ENCODE results near the gene FAM187B.

The FAM187B gene

GRCh38 chr19:35213663-35214632 is 14.6 kb downstream of the FAM187B start:
- no peaks in the 10 kb centered on the region for H3K36me3 ChIP-seq (ENCODE audit: insufficient read depth, low read length)
- H3K4me3 ChIP-seq (ENCODE audit: low read depth in 1 of 2, low read length in 2 of 2): no peak overlapping the region
- no peaks in the 10 kb centered on the region for H3K27me3 ChIP-seq (ENCODE audit: control insufficient read depth in 1 of 2, insufficient read depth in 2 of 2, low read length in 2 of 2)
- no peaks in the 10 kb centered on the region for H3K9me3 ChIP-seq (ENCODE audit: low read length)
- peaks cover 6% of the 10 kb centered on the region for H3K4me1 ChIP-seq (ENCODE audit: insufficient read depth, low read length)
- H3K27ac ChIP-seq (ENCODE audit: low read depth, low read length): no peak overlapping the region
- no peak overlapping the region for H3K9ac ChIP-seq (ENCODE audit: low read length)

DNA sequence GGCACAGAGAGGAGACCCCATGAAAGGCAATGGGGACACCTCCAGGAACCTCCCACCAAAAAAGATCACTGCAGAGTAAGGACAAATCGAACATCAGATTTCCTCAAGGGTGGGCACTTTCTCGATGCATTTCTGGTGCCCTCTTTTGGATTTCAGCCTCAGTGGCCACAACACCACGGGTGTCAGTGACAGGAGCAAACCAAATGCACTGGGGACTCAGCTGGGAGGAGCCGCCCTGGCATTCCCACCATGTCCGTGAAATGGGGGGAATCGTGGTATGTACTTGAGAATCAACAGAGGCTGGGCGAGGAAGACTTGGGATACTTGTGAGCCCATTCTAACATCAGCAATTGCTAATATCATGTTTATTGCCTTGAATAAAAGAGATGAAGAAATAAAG is 16.3 kb downstream of the FAM187B start:
- Histone ChIP-seq H3K4me1 (ENCODE audit: insufficient read depth, low read length) (peaks cover 6% of the 10 kb centered on the region), H3K27ac (ENCODE audit: low read depth, low read length) (no peak overlapping the region), H3K9ac (ENCODE audit: low read length) (no peak overlapping the region), H3K27me3 (ENCODE audit: control insufficient read depth in 1 of 2, insufficient read depth in 2 of 2, low read length in 2 of 2) (no peaks in the 10 kb centered on the region), H3K9me3 (ENCODE audit: low read length) (no peaks in the 10 kb centered on the region), H3K4me3 (ENCODE audit: low read depth in 1 of 2, low read length in 2 of 2) (no peak overlapping the region), H3K36me3 (ENCODE audit: insufficient read depth, low read length) (no peaks in the 10 kb centered on the region)

- Histone ChIP-seq H3K9me3 (ENCODE audit: low read length) (no peaks in the 10 kb centered on the region), H3K9ac (ENCODE audit: low read length) (no peak overlapping the region)
Measured at GRCh38 chr19:35211545-35212230, 16.9 kb downstream of the FAM187B start.

GRCh38 chr19:35209646-35210045 is 18.9 kb downstream of the FAM187B start:
- Histone ChIP-seq H3K4me1 (ENCODE audit: insufficient read depth, low read length) (peaks cover 6% of the 10 kb centered on the region), H3K27ac (ENCODE audit: low read depth, low read length) (no peak overlapping the region)

More at GRCh38 chr19:35211545-35212230, 16.9 kb downstream of the FAM187B start:
- H3K27ac ChIP-seq (ENCODE audit: low read depth, low read length): no peak overlapping the region
- peaks cover 6% of the 10 kb centered on the region for H3K4me1 ChIP-seq (ENCODE audit: insufficient read depth, low read length)
- H3K36me3 ChIP-seq (ENCODE audit: insufficient read depth, low read length): no peaks in the 10 kb centered on the region
- H3K4me3 ChIP-seq (ENCODE audit: low read depth in 1 of 2, low read length in 2 of 2): no peak overlapping the region
- H3K27me3 ChIP-seq (ENCODE audit: control insufficient read depth in 1 of 2, insufficient read depth in 2 of 2, low read length in 2 of 2): no peaks in the 10 kb centered on the region

DNA sequence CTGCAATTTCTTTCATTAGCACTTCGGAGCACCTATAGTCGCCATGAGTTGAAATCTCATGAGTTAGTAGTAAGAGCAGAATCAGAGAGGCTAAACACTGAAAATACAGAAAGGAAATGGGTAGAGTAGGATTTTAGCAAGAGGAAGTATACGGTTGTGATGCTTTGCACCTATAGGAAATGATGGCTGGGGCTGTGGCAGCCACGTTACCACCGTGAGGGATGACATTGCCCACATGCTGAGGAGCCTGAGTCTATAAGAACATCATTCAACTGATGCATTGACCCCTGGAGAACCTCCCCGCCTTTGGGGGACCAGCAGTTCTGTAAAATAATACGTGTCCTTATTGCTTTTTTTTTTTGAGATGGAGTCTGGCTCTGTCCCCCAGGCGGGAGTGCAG is 20.4 kb downstream of the FAM187B start:
- Histone ChIP-seq H3K9me3 (ENCODE audit: low read length) (no peaks in the 10 kb centered on the region), H3K4me1 (ENCODE audit: insufficient read depth, low read length) (no peaks in the 10 kb centered on the region), H3K4me3 (ENCODE audit: low read depth in 1 of 2, low read length in 2 of 2) (no peak overlapping the region), H3K9ac (ENCODE audit: low read length) (no peak overlapping the region), H3K27me3 (ENCODE audit: control insufficient read depth in 1 of 2, insufficient read depth in 2 of 2, low read length in 2 of 2) (no peaks in the 10 kb centered on the region), H3K36me3 (ENCODE audit: insufficient read depth, low read length) (no peaks in the 10 kb centered on the region), H3K27ac (ENCODE audit: low read depth, low read length) (no peak overlapping the region)

More at GRCh38 chr19:35209646-35210045, 18.9 kb downstream of the FAM187B start:
- H3K9me3 ChIP-seq (ENCODE audit: low read length): no peaks in the 10 kb centered on the region
- no peaks in the 10 kb centered on the region for H3K27me3 ChIP-seq (ENCODE audit: control insufficient read depth in 1 of 2, insufficient read depth in 2 of 2, low read length in 2 of 2)
- no peak overlapping the region for H3K9ac ChIP-seq (ENCODE audit: low read length)
- no peak overlapping the region for H3K4me3 ChIP-seq (ENCODE audit: low read depth in 1 of 2, low read length in 2 of 2)
- H3K36me3 ChIP-seq (ENCODE audit: insufficient read depth, low read length): no peaks in the 10 kb centered on the region

GRCh38 chr19:35207391-35207871 is 21.1 kb downstream of the FAM187B start:
- no peak overlapping the region for H3K9ac ChIP-seq (ENCODE audit: low read length)
- H3K4me3 ChIP-seq (ENCODE audit: low read depth in 1 of 2, low read length in 2 of 2): no peak overlapping the region
- H3K4me1 ChIP-seq (ENCODE audit: insufficient read depth, low read length): no peaks in the 10 kb centered on the region
- no peaks in the 10 kb centered on the region for H3K9me3 ChIP-seq (ENCODE audit: low read length)
- no peak overlapping the region for H3K27ac ChIP-seq (ENCODE audit: low read depth, low read length)
- no peaks in the 10 kb centered on the region for H3K36me3 ChIP-seq (ENCODE audit: insufficient read depth, low read length)
- no peaks in the 10 kb centered on the region for H3K27me3 ChIP-seq (ENCODE audit: control insufficient read depth in 1 of 2, insufficient read depth in 2 of 2, low read length in 2 of 2)

- H3K27me3 ChIP-seq (ENCODE audit: control insufficient read depth in 1 of 2, insufficient read depth in 2 of 2, low read length in 2 of 2): no peaks in the 10 kb centered on the region
- H3K4me3 ChIP-seq (ENCODE audit: low read depth in 1 of 2, low read length in 2 of 2): no peak overlapping the region
- no peaks in the 10 kb centered on the region for H3K9me3 ChIP-seq (ENCODE audit: low read length)
- H3K36me3 ChIP-seq (ENCODE audit: insufficient read depth, low read length): no peaks in the 10 kb centered on the region
- H3K27ac ChIP-seq (ENCODE audit: low read depth, low read length): no peak overlapping the region
- no peak overlapping the region for H3K9ac ChIP-seq (ENCODE audit: low read length)
- H3K4me1 ChIP-seq (ENCODE audit: insufficient read depth, low read length): no peaks in the 10 kb centered on the region
Measured at GRCh38 chr19:35206855-35207254, 21.7 kb downstream of the FAM187B start.

DNA sequence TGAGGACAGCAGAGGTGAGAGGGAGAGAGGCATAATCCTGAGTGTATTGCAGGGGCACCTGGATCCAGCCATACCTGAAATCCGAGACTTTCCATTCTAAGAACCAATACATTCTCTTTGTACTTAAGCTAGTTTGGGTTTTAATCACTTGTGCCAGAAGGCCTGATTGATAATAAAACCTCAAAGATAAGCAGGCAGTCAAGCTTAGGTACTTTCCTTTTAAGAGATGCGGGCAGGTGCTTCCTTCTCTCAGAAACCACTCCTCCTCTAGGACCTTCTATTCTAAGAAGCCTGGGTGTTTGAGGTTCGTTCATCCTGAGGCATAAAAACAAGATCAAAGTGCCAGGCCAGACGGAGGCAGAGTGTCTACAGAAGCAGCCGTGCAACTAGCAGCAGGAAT is 22.2 kb downstream of the FAM187B start:
- no peaks in the 10 kb centered on the region for H3K4me1 ChIP-seq (ENCODE audit: insufficient read depth, low read length)

GRCh38 chr19:35205733-35206323 is 22.7 kb downstream of the FAM187B start:
- Histone ChIP-seq H3K36me3 (ENCODE audit: insufficient read depth, low read length) (no peaks in the 10 kb centered on the region), H3K27ac (ENCODE audit: low read depth, low read length) (no peak overlapping the region), H3K4me3 (ENCODE audit: low read depth in 1 of 2, low read length in 2 of 2) (no peak overlapping the region), H3K9me3 (ENCODE audit: low read length) (no peaks in the 10 kb centered on the region), H3K27me3 (ENCODE audit: control insufficient read depth in 1 of 2, insufficient read depth in 2 of 2, low read length in 2 of 2) (no peaks in the 10 kb centered on the region), H3K9ac (ENCODE audit: low read length) (no peak overlapping the region), H3K4me1 (ENCODE audit: insufficient read depth, low read length) (no peaks in the 10 kb centered on the region)

More for the DNA sequence above, 22.2 kb downstream of the FAM187B start:
- Histone ChIP-seq H3K27ac (ENCODE audit: low read depth, low read length) (no peak overlapping the region), H3K27me3 (ENCODE audit: control insufficient read depth in 1 of 2, insufficient read depth in 2 of 2, low read length in 2 of 2) (no peaks in the 10 kb centered on the region), H3K9ac (ENCODE audit: low read length) (no peak overlapping the region), H3K4me3 (ENCODE audit: low read depth in 1 of 2, low read length in 2 of 2) (no peak overlapping the region), H3K9me3 (ENCODE audit: low read length) (no peaks in the 10 kb centered on the region), H3K36me3 (ENCODE audit: insufficient read depth, low read length) (no peaks in the 10 kb centered on the region)

DNA sequence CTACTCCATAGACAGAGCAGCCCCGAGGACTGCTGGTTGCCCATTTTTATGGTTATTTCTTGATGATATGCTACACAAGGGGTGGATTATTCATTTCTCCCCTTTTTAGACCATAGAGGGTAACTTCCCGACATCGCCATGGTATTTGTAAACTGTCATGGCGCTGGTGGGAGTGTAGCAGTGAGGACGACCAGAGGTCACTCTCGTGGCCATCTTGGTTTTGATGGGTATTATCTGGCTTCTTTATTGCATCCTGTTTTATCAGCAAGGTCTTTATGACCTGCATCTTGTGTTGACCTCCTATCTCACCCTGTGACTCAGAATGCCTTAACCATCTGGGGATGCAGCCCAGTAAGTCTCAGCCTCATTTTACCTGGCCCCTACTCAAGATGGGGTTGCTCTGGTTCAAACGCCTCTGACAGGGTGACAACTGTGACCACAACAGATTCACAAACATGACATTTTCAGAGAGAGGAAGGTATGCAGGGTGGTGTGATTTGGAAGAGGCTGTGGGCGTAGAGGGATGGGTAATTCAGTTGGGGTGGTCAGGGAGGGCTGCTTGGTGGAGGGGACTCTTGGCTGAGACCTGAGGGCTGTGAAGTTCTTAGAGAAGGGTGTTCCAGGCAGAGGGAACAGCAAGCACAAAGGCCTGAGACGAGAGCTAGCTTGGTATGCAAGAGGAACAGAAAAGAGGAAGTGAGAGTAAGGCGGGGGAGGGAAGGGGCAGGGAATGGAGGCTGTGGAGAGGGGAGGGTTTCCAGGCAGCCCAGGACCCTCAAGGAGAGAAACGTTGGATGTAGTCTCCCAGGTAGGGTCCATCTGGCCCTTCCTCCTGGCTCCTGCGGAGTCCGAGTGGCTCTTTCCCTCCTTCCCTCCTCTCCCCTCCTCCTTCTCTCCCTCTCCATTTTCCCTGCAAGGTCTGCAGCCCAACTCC is 23.5 kb downstream of the FAM187B start:
- Histone ChIP-seq H3K27ac (ENCODE audit: low read depth, low read length) (no peak overlapping the region), H3K9ac (ENCODE audit: low read length) (no peak overlapping the region)

More for the DNA sequence above, 23.5 kb downstream of the FAM187B start:
- no peaks in the 10 kb centered on the region for H3K36me3 ChIP-seq (ENCODE audit: insufficient read depth, low read length)
- no peak overlapping the region for H3K4me3 ChIP-seq (ENCODE audit: low read depth in 1 of 2, low read length in 2 of 2)
- no peaks in the 10 kb centered on the region for H3K27me3 ChIP-seq (ENCODE audit: control insufficient read depth in 1 of 2, insufficient read depth in 2 of 2, low read length in 2 of 2)
- H3K4me1 ChIP-seq (ENCODE audit: insufficient read depth, low read length): no peaks in the 10 kb centered on the region
- no peaks in the 10 kb centered on the region for H3K9me3 ChIP-seq (ENCODE audit: low read length)
